ENCODE measurements around the gene IL4R.

IL4R gene

DNA sequence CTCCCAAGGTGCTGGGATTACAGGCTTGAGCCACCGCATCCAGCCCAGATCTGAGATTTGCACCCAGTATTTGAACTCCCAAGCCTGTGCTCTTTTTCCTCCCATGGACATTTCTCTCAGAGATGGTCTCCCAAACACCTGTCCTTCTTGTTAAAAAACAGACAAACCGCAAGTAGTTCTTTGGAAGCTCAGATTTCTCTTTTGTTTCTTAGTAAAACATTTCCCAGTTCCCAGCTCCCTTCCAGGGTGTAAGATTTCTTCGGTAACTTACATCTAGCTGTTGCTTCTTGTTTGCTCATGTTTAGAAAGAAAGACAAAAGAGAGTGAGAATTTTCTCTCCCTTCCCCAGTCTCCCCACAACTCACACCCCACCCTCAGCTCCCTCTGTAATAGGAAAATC is 36.2 kb downstream of the IL4R start:
- TF ChIP-seq, protein P1, sequence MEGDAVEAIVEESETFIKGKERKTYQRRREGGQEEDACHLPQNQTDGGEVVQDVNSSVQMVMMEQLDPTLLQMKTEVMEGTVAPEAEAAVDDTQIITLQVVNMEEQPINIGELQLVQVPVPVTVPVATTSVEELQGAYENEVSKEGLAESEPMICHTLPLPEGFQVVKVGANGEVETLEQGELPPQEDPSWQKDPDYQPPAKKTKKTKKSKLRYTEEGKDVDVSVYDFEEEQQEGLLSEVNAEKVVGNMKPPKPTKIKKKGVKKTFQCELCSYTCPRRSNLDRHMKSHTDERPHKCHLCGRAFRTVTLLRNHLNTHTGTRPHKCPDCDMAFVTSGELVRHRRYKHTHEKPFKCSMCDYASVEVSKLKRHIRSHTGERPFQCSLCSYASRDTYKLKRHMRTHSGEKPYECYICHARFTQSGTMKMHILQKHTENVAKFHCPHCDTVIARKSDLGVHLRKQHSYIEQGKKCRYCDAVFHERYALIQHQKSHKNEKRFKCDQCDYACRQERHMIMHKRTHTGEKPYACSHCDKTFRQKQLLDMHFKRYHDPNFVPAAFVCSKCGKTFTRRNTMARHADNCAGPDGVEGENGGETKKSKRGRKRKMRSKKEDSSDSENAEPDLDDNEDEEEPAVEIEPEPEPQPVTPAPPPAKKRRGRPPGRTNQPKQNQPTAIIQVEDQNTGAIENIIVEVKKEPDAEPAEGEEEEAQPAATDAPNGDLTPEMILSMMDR (IDR thresholded peaks at IDR 0.05; ENCODE audit: borderline replicate concordance, insufficient read depth, low read depth, low read length): no peak
- H3K4me3 ChIP-seq (ENCODE audit: low read depth, low read length): no peak overlapping the region

DNA sequence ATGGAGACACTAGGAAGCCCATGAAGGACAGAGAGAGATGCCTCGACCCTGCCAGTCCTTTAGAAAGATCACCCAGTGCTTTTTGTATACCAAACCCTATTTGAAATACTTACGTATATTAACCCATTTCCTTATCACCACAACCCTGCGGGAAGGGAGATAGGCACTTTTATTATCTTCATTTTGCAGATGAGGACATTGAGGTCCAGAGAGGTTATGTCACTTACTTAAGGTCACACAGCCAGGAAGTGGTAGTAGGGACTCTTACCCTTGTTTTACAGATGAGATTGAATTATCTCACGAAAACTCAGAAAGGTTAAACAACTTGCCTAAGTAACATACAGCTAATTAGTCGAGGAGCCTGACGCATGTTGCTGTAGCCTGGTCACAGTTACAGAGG is 38.2 kb downstream of the IL4R start:
- TF ChIP-seq, protein P1 (IDR thresholded peaks at IDR 0.05; ENCODE audit: borderline replicate concordance, insufficient read depth, low read depth, low read length): no peak
- no peak overlapping the region for H3K4me3 ChIP-seq (ENCODE audit: low read depth, low read length)

DNA sequence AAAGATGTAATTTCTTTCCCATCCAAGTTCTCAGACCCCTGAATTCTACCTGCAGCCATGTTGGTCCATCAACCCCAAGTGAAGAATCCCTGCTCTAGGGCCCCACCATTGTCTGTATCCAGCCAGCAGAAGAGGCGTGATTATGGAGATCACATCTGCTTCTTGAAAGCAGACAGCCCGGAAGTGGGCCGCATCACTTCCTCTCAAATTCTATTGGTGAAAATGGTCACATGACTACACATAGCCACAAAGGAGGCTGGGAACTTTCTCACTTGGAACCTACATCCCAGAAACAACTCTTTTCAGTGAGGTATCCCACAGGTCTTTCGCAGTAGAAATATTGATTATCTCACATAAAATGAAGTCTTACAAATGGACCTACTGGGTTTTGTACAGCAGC is 40.1 kb downstream of the IL4R start:
- TF ChIP-seq, protein P1 (IDR thresholded peaks at IDR 0.05; ENCODE audit: borderline replicate concordance, insufficient read depth, low read depth, low read length): no peak
- H3K4me3 ChIP-seq (ENCODE audit: low read depth, low read length): no peak overlapping the region

DNA sequence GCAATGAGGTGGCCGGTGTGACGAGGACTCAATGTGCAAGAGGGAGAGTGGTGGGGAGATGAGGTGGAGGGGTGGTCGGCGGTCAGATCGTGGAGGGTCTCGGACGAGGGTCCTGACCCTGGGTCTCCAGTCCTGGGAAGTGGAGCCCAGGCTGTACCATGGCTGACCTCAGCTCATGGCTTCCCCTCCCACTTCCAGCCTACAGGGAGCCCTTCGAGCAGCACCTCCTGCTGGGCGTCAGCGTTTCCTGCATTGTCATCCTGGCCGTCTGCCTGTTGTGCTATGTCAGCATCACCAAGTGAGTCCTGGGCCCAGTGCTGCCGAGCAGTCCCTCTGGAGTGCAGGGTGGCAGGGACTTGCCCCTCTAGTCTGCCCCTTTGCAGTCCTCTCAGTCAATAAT is 41.8 kb downstream of the IL4R start:
- H3K4me3 ChIP-seq (ENCODE audit: low read depth, low read length): no peak overlapping the region
- TF ChIP-seq, protein P1 (IDR thresholded peaks at IDR 0.05; ENCODE audit: borderline replicate concordance, insufficient read depth, low read depth, low read length): peak; percentile 66

DNA sequence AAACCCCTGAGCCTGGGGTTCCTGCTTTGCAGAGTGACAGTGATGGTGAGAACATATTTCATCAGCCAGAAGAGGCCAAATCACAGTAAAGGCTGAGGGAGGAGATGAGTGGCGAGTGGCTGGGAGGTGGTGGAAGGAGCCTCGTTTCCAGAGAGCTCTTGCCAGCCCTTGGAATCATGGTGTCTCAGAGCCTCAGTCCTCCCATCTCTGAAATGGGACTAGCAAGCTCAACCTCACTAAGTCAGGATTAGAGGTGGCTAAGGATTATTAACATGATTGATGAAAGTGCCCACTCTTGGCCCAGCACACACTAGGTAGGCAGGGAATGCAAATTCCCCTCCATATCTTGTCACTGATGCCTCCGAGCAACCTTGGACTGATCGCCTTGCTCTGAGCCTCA is 43.0 kb downstream of the IL4R start:
- no peak overlapping the region for H3K4me3 ChIP-seq (ENCODE audit: low read depth, low read length)
- TF ChIP-seq, protein P1 (IDR thresholded peaks at IDR 0.05; ENCODE audit: borderline replicate concordance, insufficient read depth, low read depth, low read length): no peak

DNA sequence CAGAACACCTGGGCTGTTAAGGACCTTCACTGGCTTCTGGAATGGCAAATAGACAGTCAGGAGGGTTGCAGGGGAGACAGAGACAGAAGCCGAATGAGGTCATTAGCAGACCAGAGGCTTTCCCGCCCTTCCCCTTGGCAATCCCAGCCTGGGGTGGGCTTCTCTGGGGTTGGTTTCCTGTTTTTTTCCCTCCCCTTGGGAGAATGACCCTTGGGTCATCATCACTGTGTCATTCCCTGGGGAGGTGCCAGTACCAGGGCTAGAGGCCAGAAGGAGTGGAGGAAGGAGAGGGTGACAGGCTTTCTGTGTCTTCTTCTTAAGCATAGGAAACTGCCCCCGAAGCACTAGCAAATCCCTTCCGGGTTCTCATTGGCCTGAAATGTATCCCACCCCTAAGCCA is 45.3 kb downstream of the IL4R start:
- no peak overlapping the region for H3K4me3 ChIP-seq (ENCODE audit: low read depth, low read length)
- TF ChIP-seq, protein P1 (IDR thresholded peaks at IDR 0.05; ENCODE audit: borderline replicate concordance, insufficient read depth, low read depth, low read length): no peak

DNA sequence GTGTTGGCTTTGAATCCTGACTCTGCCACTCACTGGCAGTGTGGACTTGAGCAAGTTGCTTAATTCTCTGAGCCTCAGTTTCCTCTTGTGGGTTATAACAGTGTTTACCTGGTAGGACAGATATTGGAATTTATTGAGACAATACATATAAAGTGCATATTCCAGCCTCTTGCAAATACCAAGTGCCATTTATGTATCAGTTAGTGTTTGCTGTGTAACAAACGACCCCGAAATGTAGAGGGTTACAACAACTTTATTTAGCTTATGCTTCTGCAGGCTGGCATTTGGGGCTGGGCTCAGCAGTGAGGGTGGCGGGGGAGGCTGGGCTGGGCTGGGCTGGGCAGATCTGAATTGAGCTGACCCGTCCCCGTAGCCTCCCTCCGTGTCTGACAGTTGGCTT is 45.8 kb downstream of the IL4R start:
- H3K4me3 ChIP-seq (ENCODE audit: low read depth, low read length): no peak overlapping the region
- TF ChIP-seq, protein P1 (IDR thresholded peaks at IDR 0.05; ENCODE audit: borderline replicate concordance, insufficient read depth, low read depth, low read length): no peak

All from GM12875 (cell line).